Kidney tubule cell (primary cell): Measurements from ENCODE around the gene APBA3.

Experiments
- DNase-seq: peaks from one replicate; pipeline ENCODE4 v3.0.0-alpha.2; 2018; ENCODE audit warnings: low spot score

APBA3 gene

DNA sequence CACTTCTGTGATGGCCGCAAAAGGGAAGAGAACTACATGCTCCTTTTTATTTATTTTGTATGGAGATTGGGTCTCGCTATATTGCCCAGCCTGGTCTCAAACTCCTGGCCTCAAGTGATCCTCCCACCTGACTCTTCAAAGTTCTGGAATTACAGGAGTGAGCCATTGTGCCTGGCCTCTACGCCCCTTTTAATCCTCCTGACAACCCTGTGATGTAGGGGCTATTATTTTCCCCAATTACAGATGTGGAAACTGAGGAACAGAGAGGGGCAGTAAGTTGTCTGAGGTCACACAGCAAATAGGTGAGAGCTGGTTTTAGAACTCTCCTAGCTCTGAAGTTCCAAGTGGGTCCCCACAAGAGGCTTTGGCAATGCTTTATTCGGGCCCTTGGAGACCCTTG is 41.6 kb downstream of the APBA3 start:
- DNase-seq, result no peak

GRCh38 chr19:3716147-3716668 is 45.3 kb downstream of the APBA3 start:
- no peak for DNase-seq

DNA sequence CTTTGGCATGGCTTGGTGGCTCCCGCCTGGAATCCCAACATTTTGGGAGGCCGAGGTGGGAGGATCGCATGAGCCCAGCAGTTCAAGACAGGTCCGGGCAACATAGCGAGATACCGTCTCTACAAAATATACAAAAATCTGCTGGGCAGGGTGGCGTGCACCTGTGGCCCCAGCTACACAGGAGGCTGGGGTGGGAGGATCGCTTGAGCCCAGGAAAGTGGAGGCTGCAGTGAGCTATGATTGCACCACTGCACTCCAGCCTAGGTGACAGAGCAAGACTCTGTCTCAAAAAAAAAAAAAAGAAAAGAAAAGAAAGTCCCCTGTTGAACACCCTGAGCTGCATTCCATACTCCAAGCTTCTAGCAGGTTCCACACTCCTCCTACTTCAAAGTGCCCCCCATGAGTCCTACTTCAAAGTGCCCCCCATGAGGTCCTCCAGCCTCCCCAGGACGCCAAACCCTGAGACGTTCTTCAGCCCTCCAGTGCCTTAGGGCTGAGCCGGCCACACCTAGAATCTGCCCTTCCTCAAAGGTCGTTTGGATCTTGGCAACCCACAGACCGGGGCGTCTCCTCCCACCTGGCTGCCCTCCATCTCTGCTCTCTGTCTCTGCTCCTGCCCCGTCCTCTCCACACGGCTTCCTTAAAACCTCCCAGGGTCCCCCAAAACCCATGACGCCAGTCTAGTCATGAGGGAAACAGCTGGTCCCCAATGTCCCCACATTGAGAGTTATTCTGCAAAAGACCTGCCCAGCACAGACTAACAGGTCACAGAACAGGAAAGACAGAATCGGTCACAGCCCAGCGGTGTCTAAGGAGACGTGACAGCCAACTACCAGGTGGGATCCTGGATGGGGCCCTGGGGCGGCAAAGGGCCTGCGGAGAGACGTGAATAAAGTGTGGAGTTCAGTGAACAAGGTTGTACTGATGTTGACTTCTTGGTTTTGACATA is 48.6 kb downstream of the APBA3 start:
- no peak for DNase-seq

DNA sequence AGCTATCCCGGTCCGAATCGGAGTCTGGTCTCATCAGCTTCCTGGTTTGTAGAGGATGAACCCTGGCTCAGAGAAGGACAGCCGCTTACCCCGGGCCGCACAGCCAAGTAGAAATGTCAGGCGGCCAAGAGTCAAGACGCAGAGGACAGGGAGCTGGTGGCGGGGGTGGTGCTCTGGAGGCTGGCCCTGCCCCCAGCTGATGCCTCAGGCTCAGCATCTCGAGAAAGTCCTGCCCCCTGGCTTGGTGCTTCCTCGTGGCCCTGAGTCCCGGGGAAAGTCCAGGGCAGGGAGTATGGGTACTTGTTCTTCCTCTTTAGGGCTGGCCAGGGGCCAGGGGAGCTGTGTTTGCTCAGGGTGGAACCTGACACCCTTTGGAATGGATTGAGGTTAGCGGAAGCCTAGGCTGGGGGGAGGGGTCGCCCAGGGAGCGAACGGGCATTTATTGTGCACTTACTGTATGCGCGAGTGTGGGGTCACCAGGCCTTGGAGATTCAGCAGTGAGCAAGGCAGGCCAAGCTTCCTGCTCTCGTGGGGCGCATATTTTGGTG is 51.2 kb downstream of the APBA3 start:
- peak; percentile 94 for DNase-seq

DNA sequence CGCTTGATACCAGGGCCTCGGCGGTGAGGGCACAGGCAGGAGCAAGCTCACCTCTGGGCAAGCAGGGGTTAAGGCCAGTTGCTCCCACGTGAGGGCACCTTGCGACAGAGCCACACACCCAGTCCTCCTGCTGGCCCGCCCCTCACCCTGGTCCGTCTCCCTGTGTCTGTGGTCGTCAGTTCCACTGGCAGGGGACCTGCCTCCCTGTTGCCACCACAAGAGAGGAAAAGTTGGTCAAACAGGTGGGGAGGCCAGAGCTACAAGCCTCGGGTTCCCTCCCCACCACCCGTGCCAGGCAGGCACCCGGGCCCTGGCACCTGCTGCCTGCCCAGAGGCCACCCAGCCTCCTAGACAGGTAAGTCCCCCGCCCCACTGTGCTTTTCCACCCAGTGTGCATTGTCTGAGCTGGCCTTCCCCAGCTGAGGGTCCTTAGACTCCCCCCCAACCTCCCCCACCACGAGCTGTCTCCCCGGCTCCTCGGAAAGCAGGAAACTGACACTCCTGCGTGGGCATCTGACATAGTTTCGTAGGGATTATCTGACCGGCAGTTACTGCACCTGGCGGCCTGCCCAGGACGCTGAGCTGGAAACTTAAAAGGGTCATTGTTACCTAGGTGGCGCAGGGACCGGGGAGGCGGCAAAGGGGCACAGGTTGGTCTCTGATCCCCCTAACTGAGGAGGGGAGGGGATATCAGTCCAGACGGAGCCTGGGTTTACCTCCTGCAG is 53.1 kb downstream of the APBA3 start, which contains the start of gene TJP3:
TJP3 (plus strand) TSS at position 178 of the 725 bp plus-strand sequence. CDS start 20,049 bp downstream, outside the sequence.
- peak; percentile 47 for DNase-seq

DNA sequence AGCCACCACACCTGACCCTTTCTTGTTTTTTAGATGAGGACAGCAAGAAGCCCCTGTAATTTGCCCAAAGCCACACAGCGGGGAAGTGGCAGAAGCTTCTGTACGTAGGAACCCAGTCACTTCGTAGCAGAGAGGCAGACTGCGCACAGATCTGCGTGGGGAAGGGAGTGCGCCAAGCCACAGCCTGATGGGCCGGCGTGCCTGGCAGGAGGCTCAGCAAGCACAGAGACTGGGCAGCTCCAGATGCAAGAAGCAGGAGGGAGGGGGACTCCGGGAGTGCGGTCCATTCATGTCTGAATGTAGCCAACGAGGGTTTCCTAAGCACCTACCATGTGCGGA is 53.7 kb downstream of the APBA3 start:
- no peak for DNase-seq

DNA sequence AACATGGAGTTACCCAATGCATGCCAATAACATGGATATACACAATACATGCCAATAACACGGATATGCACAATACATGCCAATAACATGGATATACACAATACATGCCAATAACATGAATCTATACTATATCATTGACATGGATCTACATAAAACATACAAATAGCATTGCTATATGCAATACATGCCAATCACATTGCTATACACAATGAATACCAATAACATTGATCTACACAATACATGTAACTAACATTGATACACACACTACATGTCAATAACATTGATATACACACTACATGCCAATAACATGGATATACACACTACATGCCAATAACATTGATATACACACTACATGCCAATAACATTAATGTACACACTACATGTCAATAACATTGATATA is 60.3 kb downstream of the APBA3 start:
- DNase-seq, result no peak
